ENCODE data around the gene NAA40. TPM values are rescaled to one million over a fixed set of nuclear protein-coding genes. Genes with fewer than 3 reads are reported as not detected.

The NAA40 gene
- total and polyA plus RNA-seq, 2 of the 13 experiments (the other 11 are each of a cell fraction or from before 2014, with no cell fraction given), result 11.1 to 17.9 TPM

DNA sequence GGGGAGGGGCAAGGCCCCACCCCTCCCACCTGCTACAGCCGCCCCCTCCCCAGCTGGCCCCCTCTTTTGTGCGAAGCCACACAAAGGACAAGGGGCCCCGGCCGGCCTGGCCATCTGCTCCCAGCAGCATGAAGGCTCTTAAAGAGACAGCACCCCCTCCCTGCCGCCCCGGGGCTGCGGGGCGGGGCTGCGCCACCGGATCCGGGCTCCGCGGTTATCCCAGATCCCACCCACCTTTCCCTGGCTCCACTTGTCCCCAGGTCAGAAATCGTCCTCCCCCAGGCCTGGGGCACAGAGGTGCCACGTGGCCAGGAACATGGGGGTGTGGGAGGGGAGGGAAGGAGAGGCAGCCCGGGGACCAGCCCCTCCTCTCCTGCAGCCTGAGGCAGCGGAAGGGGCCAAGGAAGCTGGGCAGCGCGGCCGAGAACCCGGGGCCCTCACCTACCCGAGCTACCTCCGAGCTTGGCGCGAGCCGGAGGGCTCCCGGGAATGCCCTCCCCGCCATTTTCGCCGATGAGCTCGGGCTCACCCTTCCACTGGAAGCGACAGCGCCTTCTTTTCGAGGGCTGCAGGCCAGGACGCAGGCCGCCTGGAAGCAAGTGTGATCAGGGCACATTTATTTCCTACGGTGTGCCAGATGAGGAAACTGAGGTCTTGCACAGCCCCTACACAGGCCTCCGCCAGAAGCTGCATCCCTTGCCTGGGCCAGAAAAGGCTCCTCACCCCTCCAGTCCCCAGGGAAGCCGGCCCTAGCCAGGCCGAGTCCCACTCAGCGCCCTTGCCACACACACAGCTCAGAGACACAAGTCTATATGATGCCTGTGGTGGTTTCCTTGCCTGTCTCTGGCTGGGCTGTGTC, 19.3 kb upstream of the NAA40 start (continued):
- TF ChIP-seq ZNF160 (CRISPR knock-in tag; IDR thresholded peaks at IDR 0.05), result no peak
- TF ChIP-seq ZXDC (CRISPR knock-in tag; IDR thresholded peaks at IDR 0.05), result no peak
- TF ChIP-seq, protein P1, sequence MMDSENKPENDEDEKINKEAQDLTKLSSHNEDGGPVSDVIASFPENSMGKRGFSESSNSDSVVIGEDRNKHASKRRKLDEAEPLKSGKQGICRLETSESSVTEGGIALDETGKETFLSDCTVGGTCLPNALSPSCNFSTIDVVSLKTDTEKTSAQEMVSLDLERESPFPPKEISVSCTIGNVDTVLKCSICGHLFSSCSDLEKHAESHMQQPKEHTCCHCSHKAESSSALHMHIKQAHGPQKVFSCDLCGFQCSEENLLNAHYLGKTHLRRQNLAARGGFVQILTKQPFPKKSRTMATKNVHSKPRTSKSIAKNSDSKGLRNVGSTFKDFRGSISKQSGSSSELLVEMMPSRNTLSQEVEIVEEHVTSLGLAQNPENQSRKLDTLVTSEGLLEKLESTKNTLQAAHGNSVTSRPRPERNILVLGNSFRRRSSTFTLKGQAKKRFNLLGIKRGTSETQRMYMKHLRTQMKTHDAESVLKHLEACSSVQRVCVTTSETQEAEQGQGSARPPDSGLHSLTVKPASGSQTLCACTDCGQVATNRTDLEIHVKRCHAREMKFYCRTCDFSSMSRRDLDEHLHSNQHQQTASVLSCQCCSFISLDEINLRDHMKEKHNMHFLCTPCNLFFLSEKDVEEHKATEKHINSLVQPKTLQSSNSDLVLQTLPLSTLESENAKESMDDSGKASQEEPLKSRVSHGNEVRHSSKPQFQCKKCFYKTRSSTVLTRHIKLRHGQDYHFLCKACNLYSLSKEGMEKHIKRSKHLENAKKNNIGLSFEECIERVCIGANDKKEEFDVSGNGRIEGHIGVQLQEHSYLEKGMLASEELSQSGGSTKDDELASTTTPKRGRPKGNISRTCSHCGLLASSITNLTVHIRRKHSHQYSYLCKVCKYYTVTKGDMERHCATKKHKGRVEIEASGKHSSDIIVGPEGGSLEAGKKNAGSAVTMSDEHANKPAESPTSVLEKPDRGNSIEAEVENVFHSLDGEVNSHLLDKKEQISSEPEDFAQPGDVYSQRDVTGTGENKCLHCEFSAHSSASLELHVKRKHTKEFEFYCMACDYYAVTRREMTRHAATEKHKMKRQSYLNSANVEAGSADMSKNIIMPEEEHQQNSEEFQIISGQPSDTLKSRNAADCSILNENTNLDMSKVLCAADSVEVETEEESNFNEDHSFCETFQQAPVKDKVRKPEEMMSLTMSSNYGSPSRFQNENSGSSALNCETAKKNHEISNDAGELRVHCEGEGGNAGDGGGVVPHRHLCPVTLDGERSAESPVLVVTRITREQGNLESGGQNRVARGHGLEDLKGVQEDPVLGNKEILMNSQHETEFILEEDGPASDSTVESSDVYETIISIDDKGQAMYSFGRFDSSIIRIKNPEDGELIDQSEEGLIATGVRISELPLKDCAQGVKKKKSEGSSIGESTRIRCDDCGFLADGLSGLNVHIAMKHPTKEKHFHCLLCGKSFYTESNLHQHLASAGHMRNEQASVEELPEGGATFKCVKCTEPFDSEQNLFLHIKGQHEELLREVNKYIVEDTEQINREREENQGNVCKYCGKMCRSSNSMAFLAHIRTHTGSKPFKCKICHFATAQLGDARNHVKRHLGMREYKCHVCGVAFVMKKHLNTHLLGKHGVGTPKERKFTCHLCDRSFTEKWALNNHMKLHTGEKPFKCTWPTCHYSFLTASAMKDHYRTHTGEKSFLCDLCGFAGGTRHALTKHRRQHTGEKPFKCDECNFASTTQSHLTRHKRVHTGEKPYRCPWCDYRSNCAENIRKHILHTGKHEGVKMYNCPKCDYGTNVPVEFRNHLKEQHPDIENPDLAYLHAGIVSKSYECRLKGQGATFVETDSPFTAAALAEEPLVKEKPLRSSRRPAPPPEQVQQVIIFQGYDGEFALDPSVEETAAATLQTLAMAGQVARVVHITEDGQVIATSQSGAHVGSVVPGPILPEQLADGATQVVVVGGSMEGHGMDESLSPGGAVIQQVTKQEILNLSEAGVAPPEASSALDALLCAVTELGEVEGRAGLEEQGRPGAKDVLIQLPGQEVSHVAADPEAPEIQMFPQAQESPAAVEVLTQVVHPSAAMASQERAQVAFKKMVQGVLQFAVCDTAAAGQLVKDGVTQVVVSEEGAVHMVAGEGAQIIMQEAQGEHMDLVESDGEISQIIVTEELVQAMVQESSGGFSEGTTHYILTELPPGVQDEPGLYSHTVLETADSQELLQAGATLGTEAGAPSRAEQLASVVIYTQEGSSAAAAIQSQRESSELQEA (CRISPR knock-in tag; IDR thresholded peaks at IDR 0.05; ENCODE audit: not compliant biosample characterization), result peak; percentile 87
- TF ChIP-seq ETV6 (CRISPR knock-in tag; conservative IDR thresholded peaks at IDR 0.05), result no peak
- TF ChIP-seq JARID2 (CRISPR knock-in tag; IDR thresholded peaks at IDR 0.05; ENCODE audit: insufficient replicate concordance), result no peak
- TF ChIP-seq ZNF121 (CRISPR knock-in tag; IDR thresholded peaks at IDR 0.05), result no peak
- 0 out of 2 replicates have a peak, but pooled peaks have one; percentile 12 for TF ChIP-seq SPEN (CRISPR knock-in tag; IDR thresholded peaks at IDR 0.05; ENCODE audit: low read depth)
- no peak for TF ChIP-seq ZNF572 (CRISPR knock-in tag; IDR thresholded peaks at IDR 0.05)
- no peak for TF ChIP-seq BCL6 (CRISPR knock-in tag; IDR thresholded peaks at IDR 0.05)
- no peak for TF ChIP-seq MLLT10 (CRISPR knock-in tag; IDR thresholded peaks at IDR 0.05)
- TF ChIP-seq, protein P2, sequence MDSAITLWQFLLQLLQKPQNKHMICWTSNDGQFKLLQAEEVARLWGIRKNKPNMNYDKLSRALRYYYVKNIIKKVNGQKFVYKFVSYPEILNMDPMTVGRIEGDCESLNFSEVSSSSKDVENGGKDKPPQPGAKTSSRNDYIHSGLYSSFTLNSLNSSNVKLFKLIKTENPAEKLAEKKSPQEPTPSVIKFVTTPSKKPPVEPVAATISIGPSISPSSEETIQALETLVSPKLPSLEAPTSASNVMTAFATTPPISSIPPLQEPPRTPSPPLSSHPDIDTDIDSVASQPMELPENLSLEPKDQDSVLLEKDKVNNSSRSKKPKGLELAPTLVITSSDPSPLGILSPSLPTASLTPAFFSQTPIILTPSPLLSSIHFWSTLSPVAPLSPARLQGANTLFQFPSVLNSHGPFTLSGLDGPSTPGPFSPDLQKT (CRISPR knock-in tag; IDR thresholded peaks at IDR 0.05; ENCODE audit: borderline replicate concordance), result no peak
- TF ChIP-seq SATB2 (CRISPR knock-in tag; IDR thresholded peaks at IDR 0.05), result no peak
- no peak for TF ChIP-seq NBN (conservative IDR thresholded peaks at IDR 0.05)
- no peak for TF ChIP-seq DDIT3 (CRISPR knock-in tag; IDR thresholded peaks at IDR 0.05)
- no peak for TF ChIP-seq ZNF230 (CRISPR knock-in tag; IDR thresholded peaks at IDR 0.05)
- no peak for TF ChIP-seq ZNF598 (CRISPR knock-in tag; IDR thresholded peaks at IDR 0.05; ENCODE audit: borderline replicate concordance)
- no peak for TF ChIP-seq ZNF441 (CRISPR knock-in tag; IDR thresholded peaks at IDR 0.05; ENCODE audit: borderline replicate concordance)
